ENCODE data around the gene MYCBP2.

The MYCBP2 gene

GRCh38 chr13:77305266-77305665 is 21.6 kb downstream of the MYCBP2 start:
- no peak overlapping the region for H3K4me3 ChIP-seq (replicated peaks; ENCODE audit: low read depth, low read length)
- no peaks in the 10 kb centered on the region for H3K36me3 ChIP-seq (ENCODE audit: control insufficient read depth, insufficient read depth, low read length)
- no peaks in the 10 kb centered on the region for H3K27me3 ChIP-seq (replicated peaks; ENCODE audit: control insufficient read depth, insufficient read depth, low read length)
- TF ChIP-seq CTCF (IDR thresholded peaks at IDR 0.05; ENCODE audit: insufficient read depth, low read length, poor library complexity, severe bottlenecking): no peak
- no peak for DNase-seq (ENCODE audit: extremely low read depth, insufficient read length)

GRCh38 chr13:77300176-77301037 is 26.5 kb downstream of the MYCBP2 start:
- Histone ChIP-seq H3K27me3 (replicated peaks; ENCODE audit: control insufficient read depth, insufficient read depth, low read length) (no peaks in the 10 kb centered on the region), H3K36me3 (ENCODE audit: control insufficient read depth, insufficient read depth, low read length) (no peaks in the 10 kb centered on the region), H3K4me3 (replicated peaks; ENCODE audit: low read depth, low read length) (no peak overlapping the region)
- peak; percentile 37 for DNase-seq (ENCODE audit: extremely low read depth, insufficient read length)
- no peak for TF ChIP-seq CTCF (IDR thresholded peaks at IDR 0.05; ENCODE audit: insufficient read depth, low read length, poor library complexity, severe bottlenecking)

- no peak for TF ChIP-seq CTCF (IDR thresholded peaks at IDR 0.05; ENCODE audit: insufficient read depth, low read length, poor library complexity, severe bottlenecking)
- Histone ChIP-seq H3K4me3 (replicated peaks; ENCODE audit: low read depth, low read length) (no peak overlapping the region), H3K27me3 (replicated peaks; ENCODE audit: control insufficient read depth, insufficient read depth, low read length) (no peaks in the 10 kb centered on the region), H3K36me3 (ENCODE audit: control insufficient read depth, insufficient read depth, low read length) (no peaks in the 10 kb centered on the region)
- no peak for DNase-seq (ENCODE audit: extremely low read depth, insufficient read length)
These were observed 27.3 kb downstream of the MYCBP2 start for GRCh38 chr13:77299587-77299986.

- no peaks in the 10 kb centered on the region for H3K27me3 ChIP-seq (replicated peaks; ENCODE audit: control insufficient read depth, insufficient read depth, low read length)
- H3K36me3 ChIP-seq (ENCODE audit: control insufficient read depth, insufficient read depth, low read length): no peaks in the 10 kb centered on the region
- H3K4me3 ChIP-seq (replicated peaks; ENCODE audit: low read depth, low read length): peak overlapping the region; percentile 46
- no peak for TF ChIP-seq CTCF (IDR thresholded peaks at IDR 0.05; ENCODE audit: insufficient read depth, low read length, poor library complexity, severe bottlenecking)
- peak; percentile 25 for DNase-seq (ENCODE audit: extremely low read depth, insufficient read length)
These were observed 28.5 kb downstream of the MYCBP2 start for GRCh38 chr13:77298426-77298825.

GRCh38 chr13:77291774-77292173 is 35.1 kb downstream of the MYCBP2 start:
- Histone ChIP-seq H3K36me3 (ENCODE audit: control insufficient read depth, insufficient read depth, low read length) (peaks cover 8% of the 10 kb centered on the region), H3K4me3 (replicated peaks; ENCODE audit: low read depth, low read length) (no peak overlapping the region), H3K27me3 (replicated peaks; ENCODE audit: control insufficient read depth, insufficient read depth, low read length) (no peaks in the 10 kb centered on the region)
- DNase-seq (ENCODE audit: extremely low read depth, insufficient read length): no peak
- no peak for TF ChIP-seq CTCF (IDR thresholded peaks at IDR 0.05; ENCODE audit: insufficient read depth, low read length, poor library complexity, severe bottlenecking)

Data from GM06990 (cell line).